K562 (cell line): Measurements from ENCODE around the gene TRMT1. TPM values are rescaled to one million over a fixed set of nuclear protein-coding genes. Genes with fewer than 3 reads are reported as not detected.

ENCODE experiments used
- CBX3 ChIP-seq, 2 experiments: IDR thresholded peaks; 1 replicate in 1 of 2; 2 replicates in 1 of 2; pipeline ENCODE4 v1.6.1; 2012; ENCODE audit warnings: inconsistent platforms in 2 of 2, low read length in 2 of 2, borderline replicate concordance in 1 of 2, control low read depth in 1 of 2
- FOSL1 ChIP-seq: fragments of 200-800 bp; sonication (Bioruptor generic); conservative IDR thresholded peaks from 2 replicates; pipeline ENCODE4 v1.6.1; 2016; ENCODE audit warnings: missing genetic modification characterization, missing compliant biosample characterization
- HSF4 ChIP-seq: fragments of 250-450 bp; sonication (Bioruptor Pico); IDR thresholded peaks from 2 replicates; pipeline ENCODE4 v2.1.2; 2022; ENCODE audit warnings: mild to moderate bottlenecking, moderate library complexity, borderline replicate concordance
- PCBP1 ChIP-seq: fragments of 200-400 bp; formaldehyde crosslinking; IDR thresholded peaks from 2 replicates; pipeline ENCODE4 v1.6.1; 2018; ENCODE audit warnings: mild to moderate bottlenecking, low read depth, low read length; ENCODE audit not compliant: poor library complexity, severe bottlenecking
- PRMT5 ChIP-seq: sonication (generic); formaldehyde crosslinking; IDR thresholded peaks from 2 replicates; pipeline ENCODE4 v1.5.0; 2020; ENCODE audit warnings: missing genetic modification reagents
- SIX5 ChIP-seq, 2 experiments: IDR thresholded peaks; 2 replicates each; pipeline ENCODE4 v1.6.1; 2011; ENCODE audit warnings: low read length in 2 of 2, borderline replicate concordance in 1 of 2, low read depth in 1 of 2, mild to moderate bottlenecking in 1 of 2, moderate library complexity in 1 of 2; ENCODE audit not compliant: insufficient read depth in 1 of 2
- SNIP1 ChIP-seq: fragments of 450-650 bp; IDR thresholded peaks from 2 replicates; pipeline ENCODE4 v1.7.1; 2017; ENCODE audit warnings: low read depth, mild to moderate bottlenecking
- TCF7 ChIP-seq: sonication (generic); IDR thresholded peaks from 2 replicates; pipeline ENCODE4 v1.6.1; 2016; ENCODE audit warnings: antibody characterized with exemption, borderline replicate concordance
- YY1 ChIP-seq, 3 experiments: IDR thresholded peaks; 2 replicates each; pipeline ENCODE4 v1.6.1; 2011; ENCODE audit warnings: low read length in 2 of 3, mild to moderate bottlenecking in 2 of 3, moderate library complexity in 2 of 3, borderline replicate concordance in 1 of 3, control low read depth in 1 of 3, low read depth in 1 of 3; ENCODE audit not compliant: insufficient read depth in 3 of 3, insufficient replicate concordance in 2 of 3, control insufficient read depth in 1 of 3, insufficient read length in 1 of 3; ENCODE audit errors: extremely low read depth in 1 of 3
- ZNF133 ChIP-seq: fragments of 250-450 bp; sonication (Bioruptor Pico); IDR thresholded peaks from 2 replicates; pipeline ENCODE4 v1.4.0; 2020; ENCODE audit warnings: mild to moderate bottlenecking
- polyA plus RNA-seq, 8 experiments: library from polyadenylated mRNA; depleted of rRNA in 4 of 8; stranded (reverse) in 5 of 8; unstranded in 3 of 8; fragments of >200 nt; fragmentation: Nextera tagmentation in 2 of 8; fragmentation: Illumina TruSeq in 1 of 8; extraction: Ambion mirVana in 2 of 8; extraction: Trizol in 1 of 8; gene quantifications; 2 replicates each; pipeline versions ENCODE4 v1.2.1 to v1.2.3, GENCODE V29; 2011 to 2014; ENCODE audit warnings: inconsistent platforms in 1 of 8, missing spikeins in 1 of 8
- total RNA-seq, 7 experiments: library from RNA; depleted of rRNA in 6 of 7; stranded (reverse); fragments of >200 nt in 6 of 7; fragmentation: Illumina TruSeq in 2 of 7; extraction: Trizol in 2 of 7; gene quantifications; 2 replicates each; pipeline versions ENCODE4 v1.2.1 to v1.2.3, GENCODE V29; 2011 to 2021; ENCODE audit warnings: low replicate concordance in 1 of 7
- TF ChIP-seq, protein P1 (sequence below): fragments of 450-650 bp; IDR thresholded peaks from 2 replicates; pipeline ENCODE4 v1.6.1; 2017; ENCODE audit warnings: antibody characterized with exemption
- TF ChIP-seq, protein P2 (sequence below): fragments of 450-650 bp; IDR thresholded peaks from 2 replicates; pipeline ENCODE4 v1.7.1; 2018; ENCODE audit warnings: mild to moderate bottlenecking, low read depth; ENCODE audit not compliant: partially characterized antibody
- TF ChIP-seq, protein P3 (sequence below): fragments of 450-650 bp; IDR thresholded peaks from 2 replicates; pipeline ENCODE4 v1.6.1; 2016; ENCODE audit warnings: low read depth

The TRMT1 gene
- total and polyA plus RNA-seq, 9 of the 15 experiments (the other 6 are each of a cell fraction or from before 2014, with no cell fraction given): 5.8 to 158 (median 54.3) TPM

DNA sequence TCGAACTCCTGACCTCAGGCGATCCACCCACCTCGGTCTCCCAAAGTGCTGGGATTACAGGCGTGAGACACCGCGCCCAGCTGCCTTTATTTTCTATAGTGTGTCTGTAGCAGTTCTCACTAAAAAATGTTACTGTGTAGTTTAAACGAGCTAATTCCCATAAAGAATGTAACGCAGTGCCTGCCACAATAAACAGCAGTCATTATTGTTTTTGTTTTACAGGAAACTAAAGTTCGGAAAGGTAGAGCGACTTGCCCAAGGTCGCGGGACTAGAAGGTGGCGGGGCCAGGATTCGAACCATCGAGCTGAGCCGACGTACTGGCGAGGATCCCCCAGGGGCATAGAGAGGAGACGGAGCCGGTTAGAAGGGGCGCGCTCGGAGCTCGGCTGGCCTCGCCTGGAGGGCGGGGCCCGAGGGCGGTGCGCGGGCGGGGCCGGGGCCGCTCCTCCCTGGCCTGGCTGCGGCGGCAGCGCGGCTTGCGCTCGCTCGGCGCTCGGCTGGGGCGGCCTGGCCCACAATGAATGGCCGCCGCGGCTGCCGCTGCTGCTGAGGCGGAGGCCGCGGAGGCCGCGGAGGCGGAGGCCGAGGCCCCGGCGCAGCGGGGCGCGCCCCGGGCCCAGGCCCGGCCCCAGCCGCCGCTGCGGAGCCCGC lies 1.4 kb upstream of the TRMT1 start, which contains the start of gene NACC1 (continued):
- no peak for TF ChIP-seq HSF4 (CRISPR knock-in tag)
- TF ChIP-seq PCBP1: no peak
- TF ChIP-seq SNIP1: no peak
- TF ChIP-seq, protein P1, sequence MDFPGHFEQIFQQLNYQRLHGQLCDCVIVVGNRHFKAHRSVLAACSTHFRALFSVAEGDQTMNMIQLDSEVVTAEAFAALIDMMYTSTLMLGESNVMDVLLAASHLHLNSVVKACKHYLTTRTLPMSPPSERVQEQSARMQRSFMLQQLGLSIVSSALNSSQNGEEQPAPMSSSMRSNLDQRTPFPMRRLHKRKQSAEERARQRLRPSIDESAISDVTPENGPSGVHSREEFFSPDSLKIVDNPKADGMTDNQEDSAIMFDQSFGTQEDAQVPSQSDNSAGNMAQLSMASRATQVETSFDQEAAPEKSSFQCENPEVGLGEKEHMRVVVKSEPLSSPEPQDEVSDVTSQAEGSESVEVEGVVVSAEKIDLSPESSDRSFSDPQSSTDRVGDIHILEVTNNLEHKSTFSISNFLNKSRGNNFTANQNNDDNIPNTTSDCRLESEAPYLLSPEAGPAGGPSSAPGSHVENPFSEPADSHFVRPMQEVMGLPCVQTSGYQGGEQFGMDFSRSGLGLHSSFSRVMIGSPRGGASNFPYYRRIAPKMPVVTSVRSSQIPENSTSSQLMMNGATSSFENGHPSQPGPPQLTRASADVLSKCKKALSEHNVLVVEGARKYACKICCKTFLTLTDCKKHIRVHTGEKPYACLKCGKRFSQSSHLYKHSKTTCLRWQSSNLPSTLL: no peak
- 0 out of 2 replicates have a peak, but pooled peaks have one; percentile 64 for TF ChIP-seq TCF7
- TF ChIP-seq YY1 (IDR thresholded peaks at IDR 0.05; ENCODE audit: borderline replicate concordance in 1 of 3, control insufficient read depth in 1 of 3, extremely low read depth in 1 of 3, insufficient read depth in 3 of 3, insufficient read length in 1 of 3, insufficient replicate concordance in 2 of 3, low read depth in 1 of 3, low read length in 2 of 3): peak; percentile 79 to 95 (median 95)
- peak; percentile 26; the same call in 1 of the 2 replicates for TF ChIP-seq FOSL1 (tag)
- TF ChIP-seq SIX5 (IDR thresholded peaks at IDR 0.05; ENCODE audit: borderline replicate concordance in 1 of 2, insufficient read depth in 1 of 2, low read depth in 1 of 2, low read length in 2 of 2): no peak
- TF ChIP-seq PRMT5 (CRISPR knock-in tag): no peak
- TF ChIP-seq, protein P2, sequence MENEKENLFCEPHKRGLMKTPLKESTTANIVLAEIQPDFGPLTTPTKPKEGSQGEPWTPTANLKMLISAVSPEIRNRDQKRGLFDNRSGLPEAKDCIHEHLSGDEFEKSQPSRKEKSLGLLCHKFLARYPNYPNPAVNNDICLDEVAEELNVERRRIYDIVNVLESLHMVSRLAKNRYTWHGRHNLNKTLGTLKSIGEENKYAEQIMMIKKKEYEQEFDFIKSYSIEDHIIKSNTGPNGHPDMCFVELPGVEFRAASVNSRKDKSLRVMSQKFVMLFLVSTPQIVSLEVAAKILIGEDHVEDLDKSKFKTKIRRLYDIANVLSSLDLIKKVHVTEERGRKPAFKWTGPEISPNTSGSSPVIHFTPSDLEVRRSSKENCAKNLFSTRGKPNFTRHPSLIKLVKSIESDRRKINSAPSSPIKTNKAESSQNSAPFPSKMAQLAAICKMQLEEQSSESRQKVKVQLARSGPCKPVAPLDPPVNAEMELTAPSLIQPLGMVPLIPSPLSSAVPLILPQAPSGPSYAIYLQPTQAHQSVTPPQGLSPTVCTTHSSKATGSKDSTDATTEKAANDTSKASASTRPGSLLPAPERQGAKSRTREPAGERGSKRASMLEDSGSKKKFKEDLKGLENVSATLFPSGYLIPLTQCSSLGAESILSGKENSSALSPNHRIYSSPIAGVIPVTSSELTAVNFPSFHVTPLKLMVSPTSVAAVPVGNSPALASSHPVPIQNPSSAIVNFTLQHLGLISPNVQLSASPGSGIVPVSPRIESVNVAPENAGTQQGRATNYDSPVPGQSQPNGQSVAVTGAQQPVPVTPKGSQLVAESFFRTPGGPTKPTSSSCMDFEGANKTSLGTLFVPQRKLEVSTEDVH: no peak
- TF ChIP-seq CBX3 (IDR thresholded peaks at IDR 0.05; ENCODE audit: borderline replicate concordance in 1 of 2, low read length in 2 of 2): peak in 1 of 2 experiments; percentile 58; a peak in 1 of 3 replicates
- TF ChIP-seq, protein P3, sequence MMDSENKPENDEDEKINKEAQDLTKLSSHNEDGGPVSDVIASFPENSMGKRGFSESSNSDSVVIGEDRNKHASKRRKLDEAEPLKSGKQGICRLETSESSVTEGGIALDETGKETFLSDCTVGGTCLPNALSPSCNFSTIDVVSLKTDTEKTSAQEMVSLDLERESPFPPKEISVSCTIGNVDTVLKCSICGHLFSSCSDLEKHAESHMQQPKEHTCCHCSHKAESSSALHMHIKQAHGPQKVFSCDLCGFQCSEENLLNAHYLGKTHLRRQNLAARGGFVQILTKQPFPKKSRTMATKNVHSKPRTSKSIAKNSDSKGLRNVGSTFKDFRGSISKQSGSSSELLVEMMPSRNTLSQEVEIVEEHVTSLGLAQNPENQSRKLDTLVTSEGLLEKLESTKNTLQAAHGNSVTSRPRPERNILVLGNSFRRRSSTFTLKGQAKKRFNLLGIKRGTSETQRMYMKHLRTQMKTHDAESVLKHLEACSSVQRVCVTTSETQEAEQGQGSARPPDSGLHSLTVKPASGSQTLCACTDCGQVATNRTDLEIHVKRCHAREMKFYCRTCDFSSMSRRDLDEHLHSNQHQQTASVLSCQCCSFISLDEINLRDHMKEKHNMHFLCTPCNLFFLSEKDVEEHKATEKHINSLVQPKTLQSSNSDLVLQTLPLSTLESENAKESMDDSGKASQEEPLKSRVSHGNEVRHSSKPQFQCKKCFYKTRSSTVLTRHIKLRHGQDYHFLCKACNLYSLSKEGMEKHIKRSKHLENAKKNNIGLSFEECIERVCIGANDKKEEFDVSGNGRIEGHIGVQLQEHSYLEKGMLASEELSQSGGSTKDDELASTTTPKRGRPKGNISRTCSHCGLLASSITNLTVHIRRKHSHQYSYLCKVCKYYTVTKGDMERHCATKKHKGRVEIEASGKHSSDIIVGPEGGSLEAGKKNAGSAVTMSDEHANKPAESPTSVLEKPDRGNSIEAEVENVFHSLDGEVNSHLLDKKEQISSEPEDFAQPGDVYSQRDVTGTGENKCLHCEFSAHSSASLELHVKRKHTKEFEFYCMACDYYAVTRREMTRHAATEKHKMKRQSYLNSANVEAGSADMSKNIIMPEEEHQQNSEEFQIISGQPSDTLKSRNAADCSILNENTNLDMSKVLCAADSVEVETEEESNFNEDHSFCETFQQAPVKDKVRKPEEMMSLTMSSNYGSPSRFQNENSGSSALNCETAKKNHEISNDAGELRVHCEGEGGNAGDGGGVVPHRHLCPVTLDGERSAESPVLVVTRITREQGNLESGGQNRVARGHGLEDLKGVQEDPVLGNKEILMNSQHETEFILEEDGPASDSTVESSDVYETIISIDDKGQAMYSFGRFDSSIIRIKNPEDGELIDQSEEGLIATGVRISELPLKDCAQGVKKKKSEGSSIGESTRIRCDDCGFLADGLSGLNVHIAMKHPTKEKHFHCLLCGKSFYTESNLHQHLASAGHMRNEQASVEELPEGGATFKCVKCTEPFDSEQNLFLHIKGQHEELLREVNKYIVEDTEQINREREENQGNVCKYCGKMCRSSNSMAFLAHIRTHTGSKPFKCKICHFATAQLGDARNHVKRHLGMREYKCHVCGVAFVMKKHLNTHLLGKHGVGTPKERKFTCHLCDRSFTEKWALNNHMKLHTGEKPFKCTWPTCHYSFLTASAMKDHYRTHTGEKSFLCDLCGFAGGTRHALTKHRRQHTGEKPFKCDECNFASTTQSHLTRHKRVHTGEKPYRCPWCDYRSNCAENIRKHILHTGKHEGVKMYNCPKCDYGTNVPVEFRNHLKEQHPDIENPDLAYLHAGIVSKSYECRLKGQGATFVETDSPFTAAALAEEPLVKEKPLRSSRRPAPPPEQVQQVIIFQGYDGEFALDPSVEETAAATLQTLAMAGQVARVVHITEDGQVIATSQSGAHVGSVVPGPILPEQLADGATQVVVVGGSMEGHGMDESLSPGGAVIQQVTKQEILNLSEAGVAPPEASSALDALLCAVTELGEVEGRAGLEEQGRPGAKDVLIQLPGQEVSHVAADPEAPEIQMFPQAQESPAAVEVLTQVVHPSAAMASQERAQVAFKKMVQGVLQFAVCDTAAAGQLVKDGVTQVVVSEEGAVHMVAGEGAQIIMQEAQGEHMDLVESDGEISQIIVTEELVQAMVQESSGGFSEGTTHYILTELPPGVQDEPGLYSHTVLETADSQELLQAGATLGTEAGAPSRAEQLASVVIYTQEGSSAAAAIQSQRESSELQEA: peak; percentile 54
- no peak for TF ChIP-seq ZNF133 (CRISPR knock-in tag)
